Measurements from ENCODE around the gene CST6. TPM values are rescaled to one million over a fixed set of nuclear protein-coding genes. Genes with fewer than 3 reads are reported as not detected.
"Not testable (repeated sequence)": the region's sequence is repeated elsewhere in the genome, so short reads cannot be mapped to it uniquely, and the experiment has no call there.

Gene CST6
- polyA plus RNA-seq, 2 of the 4 experiments (the other 2 are of a cell fraction): not detected

DNA sequence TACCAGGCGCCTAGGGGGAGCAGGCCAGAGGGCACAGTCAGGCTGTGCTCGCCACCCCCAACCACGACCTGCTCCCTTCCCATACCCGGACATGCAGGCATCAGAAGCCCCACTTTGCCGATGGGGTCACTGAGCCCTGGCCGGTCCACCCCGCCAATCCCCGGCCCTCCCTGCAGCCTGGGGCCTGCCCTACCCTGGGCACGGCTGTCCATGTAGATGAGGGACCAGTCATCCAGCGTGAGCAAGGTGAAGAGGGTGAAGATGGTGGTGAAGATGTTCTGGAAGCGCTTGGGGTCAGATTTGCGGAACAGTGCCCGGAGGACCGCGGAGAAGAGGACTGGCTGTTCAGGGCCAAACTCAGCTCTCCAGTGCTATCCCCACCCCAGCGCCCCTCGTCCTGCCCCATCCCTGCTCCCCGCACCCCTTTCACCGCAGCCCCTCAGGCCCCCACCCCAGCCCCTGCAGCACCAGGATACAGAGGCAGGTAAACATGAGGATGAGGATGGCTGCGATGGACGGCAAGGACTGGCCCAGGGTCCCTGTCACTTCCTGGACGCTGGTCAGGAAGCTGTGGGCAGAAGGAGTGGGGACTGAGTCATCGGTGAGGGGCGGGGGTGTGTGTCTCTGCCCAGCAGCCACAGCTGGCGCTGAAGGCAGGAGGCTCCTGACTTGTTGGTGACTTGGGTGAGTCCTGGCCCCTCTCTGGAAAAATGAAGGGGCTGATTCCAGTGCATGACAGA, 9.0 kb downstream of the CST6 start:
- Histone ChIP-seq H3K9me3 (no peaks in the 10 kb centered on the region), H3K27ac (peak overlapping the region; percentile 37 to 77; a peak in 5 of 6 replicates), H3K4me2 (peak overlapping the region; percentile 49), H3K4me1 (peaks cover 12% of the 10 kb centered on the region), H3K4me3 (no peak overlapping the region)
- no peak for FAIRE-seq
- 93% methylated on average over 18 of the region's 25 CpGs for WGBS (ENCODE audit: missing lambda C conversion rate)
- TF ChIP-seq FOSL2 (IDR thresholded peaks at IDR 0.05) (no peak), FOSL2 (CRISPR knock-in tag; IDR thresholded peaks at IDR 0.05) (peak; percentile 71), NFE2L2 (conservative IDR thresholded peaks at IDR 0.05; ENCODE audit: low read length) (no peak)
- peak; percentile 67 to 71 for ATAC-seq
- ChIA-PET POLR2A (interaction anchor here (0.5 to 0.7 kb wide), 2 partner anchors 18 to 19 kb away, joined by 3 to 6 read pairs; partner anchors contain the start of genes BANF1 and EIF1AD), CTCF (interaction anchor here (0.6 to 6.5 kb wide), 5 partner anchors 12 to 1807 kb away, joined by 3 to 188 read pairs (median 20); partner anchors contain the start of gene CST6)
- peak; percentile 59 to 64 for DNase-seq (ENCODE audit: low read depth in 1 of 2, low spot score in 1 of 2)

DNA sequence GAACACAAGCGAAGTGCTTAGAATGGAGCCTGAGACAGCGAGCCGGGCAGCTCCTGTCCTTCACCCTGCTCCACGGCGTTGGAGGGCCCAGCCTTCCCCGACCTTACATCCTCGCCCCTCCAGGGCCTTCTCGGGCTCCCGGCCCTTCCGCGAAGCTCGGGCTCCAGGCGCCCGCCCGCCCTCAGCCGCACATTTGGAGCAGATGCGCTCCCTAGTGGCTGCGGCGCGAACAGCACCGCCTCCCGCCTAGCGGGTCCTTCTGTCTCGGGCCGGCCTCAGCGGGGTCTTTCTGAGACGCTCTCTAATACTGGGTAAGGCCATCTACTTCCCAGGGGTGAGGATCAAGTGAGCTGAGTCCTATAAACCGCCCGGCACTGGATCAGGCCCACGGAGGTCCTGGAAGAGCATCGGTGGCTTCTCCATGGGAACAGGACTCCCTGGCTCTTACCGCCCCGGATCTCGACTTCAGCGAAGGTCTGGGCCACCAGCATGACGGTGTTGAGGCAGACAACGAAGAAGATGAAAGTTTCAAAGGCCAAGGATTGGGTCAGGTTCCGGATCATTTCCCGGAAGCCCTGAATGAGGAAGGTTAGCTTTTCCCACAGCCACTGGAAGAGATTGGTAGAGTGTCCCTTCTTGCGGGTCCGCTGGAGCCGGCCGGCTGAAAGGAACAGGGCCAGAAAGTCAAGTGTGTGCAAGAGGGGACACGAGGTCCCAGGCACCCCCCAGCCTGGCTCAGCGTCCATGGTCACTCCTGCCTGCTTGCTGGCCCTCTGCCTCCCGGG, 10.8 kb downstream of the CST6 start:
- POLR2A ChIA-PET: interaction anchor here (0.5 to 1.0 kb wide), 7 partner anchors 9 to 132 kb away, joined by 3 to 6 read pairs (median 4); partner anchors contain the start of genes CCDC85B and SF3B2

GRCh38 chr11:66023186-66023440, 11.3 kb downstream of the CST6 start:
- DNase-seq (ENCODE audit: low read depth in 1 of 2, low spot score in 1 of 2); H3K27ac ChIP-seq; H3K4me2 ChIP-seq; ATAC-seq; H3K9me3 ChIP-seq; FAIRE-seq; H3K4me3 ChIP-seq: not testable (repeated sequence)
- 82% methylated on average over 5 of the region's 5 CpGs for WGBS (ENCODE audit: missing lambda C conversion rate)
- peaks cover 12% of the 10 kb centered on the region for H3K4me1 ChIP-seq
- CTCF ChIA-PET: interaction anchor here (0.6 to 6.5 kb wide), 32 partner anchors 8 to 607 kb away, joined by 3 to 188 read pairs (median 5); partner anchors contain the start of genes BANF1, CCDC85B, CST6 and FIBP
- POLR2A ChIA-PET: interaction anchor here (0.5 kb wide), 1 partner anchor 22 kb away, joined by 4 read pairs; no protein-coding TSS in a partner anchor

More for the DNA sequence above, 10.8 kb downstream of the CST6 start:
- ATAC-seq: peak; percentile 78 to 92
- 13% methylated on average over 44 of the region's 46 CpGs for WGBS (ENCODE audit: missing lambda C conversion rate)
- TF ChIP-seq CHD4 (IDR thresholded peaks at IDR 0.05; ENCODE audit: borderline replicate concordance) (no peak), KDM5A (IDR thresholded peaks at IDR 0.05) (no peak), MAZ (IDR thresholded peaks at IDR 0.05; ENCODE audit: borderline replicate concordance, low read depth, low read length) (no peak), TP53 (CRISPR knock-in tag; IDR thresholded peaks at IDR 0.05) (no peak), CBX8 (IDR thresholded peaks at IDR 0.05) (no peak), SMC3 (IDR thresholded peaks at IDR 0.05) (peak; percentile 61; the same call in 1 of the 3 replicates), RAD21 (conservative IDR thresholded peaks at IDR 0.05 in 1 of 2, IDR thresholded peaks at IDR 0.05 in 1 of 2) (peak; percentile 72 to 75), FOSB (CRISPR knock-in tag; IDR thresholded peaks at IDR 0.05) (no peak), MAX (IDR thresholded peaks at IDR 0.05) (peak; percentile 62), RARB (CRISPR knock-in tag; IDR thresholded peaks at IDR 0.05) (no peak), RFX5 (IDR thresholded peaks at IDR 0.05) (no peak), ZFP36 (IDR thresholded peaks at IDR 0.05; ENCODE audit: borderline replicate concordance, partially characterized antibody) (no peak), NPAS2 (CRISPR knock-in tag; IDR thresholded peaks at IDR 0.05; ENCODE audit: borderline replicate concordance) (no peak)
- TF ChIP-seq, protein P1, sequence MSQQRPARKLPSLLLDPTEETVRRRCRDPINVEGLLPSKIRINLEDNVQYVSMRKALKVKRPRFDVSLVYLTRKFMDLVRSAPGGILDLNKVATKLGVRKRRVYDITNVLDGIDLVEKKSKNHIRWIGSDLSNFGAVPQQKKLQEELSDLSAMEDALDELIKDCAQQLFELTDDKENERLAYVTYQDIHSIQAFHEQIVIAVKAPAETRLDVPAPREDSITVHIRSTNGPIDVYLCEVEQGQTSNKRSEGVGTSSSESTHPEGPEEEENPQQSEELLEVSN (IDR thresholded peaks at IDR 0.05; ENCODE audit: borderline replicate concordance, low read depth): peak; percentile 55; the same call in 1 of the 2 replicates
- TF ChIP-seq, protein P2, sequence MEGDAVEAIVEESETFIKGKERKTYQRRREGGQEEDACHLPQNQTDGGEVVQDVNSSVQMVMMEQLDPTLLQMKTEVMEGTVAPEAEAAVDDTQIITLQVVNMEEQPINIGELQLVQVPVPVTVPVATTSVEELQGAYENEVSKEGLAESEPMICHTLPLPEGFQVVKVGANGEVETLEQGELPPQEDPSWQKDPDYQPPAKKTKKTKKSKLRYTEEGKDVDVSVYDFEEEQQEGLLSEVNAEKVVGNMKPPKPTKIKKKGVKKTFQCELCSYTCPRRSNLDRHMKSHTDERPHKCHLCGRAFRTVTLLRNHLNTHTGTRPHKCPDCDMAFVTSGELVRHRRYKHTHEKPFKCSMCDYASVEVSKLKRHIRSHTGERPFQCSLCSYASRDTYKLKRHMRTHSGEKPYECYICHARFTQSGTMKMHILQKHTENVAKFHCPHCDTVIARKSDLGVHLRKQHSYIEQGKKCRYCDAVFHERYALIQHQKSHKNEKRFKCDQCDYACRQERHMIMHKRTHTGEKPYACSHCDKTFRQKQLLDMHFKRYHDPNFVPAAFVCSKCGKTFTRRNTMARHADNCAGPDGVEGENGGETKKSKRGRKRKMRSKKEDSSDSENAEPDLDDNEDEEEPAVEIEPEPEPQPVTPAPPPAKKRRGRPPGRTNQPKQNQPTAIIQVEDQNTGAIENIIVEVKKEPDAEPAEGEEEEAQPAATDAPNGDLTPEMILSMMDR (IDR thresholded peaks at IDR 0.05): peak; percentile 84
- TF ChIP-seq, protein P3, sequence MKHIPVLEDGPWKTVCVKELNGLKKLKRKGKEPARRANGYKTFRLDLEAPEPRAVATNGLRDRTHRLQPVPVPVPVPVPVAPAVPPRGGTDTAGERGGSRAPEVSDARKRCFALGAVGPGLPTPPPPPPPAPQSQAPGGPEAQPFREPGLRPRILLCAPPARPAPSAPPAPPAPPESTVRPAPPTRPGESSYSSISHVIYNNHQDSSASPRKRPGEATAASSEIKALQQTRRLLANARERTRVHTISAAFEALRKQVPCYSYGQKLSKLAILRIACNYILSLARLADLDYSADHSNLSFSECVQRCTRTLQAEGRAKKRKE (CRISPR knock-in tag; IDR thresholded peaks at IDR 0.05; ENCODE audit: low read depth): no peak
- FAIRE-seq: no peak
- CTCF ChIA-PET: interaction anchor here (0.6 to 6.5 kb wide), 53 partner anchors 9 to 608 kb away, joined by 3 to 188 read pairs (median 4); partner anchors contain the start of genes BANF1, CCDC85B, CST6 and FIBP
- Histone ChIP-seq H3K4me2 (peak overlapping the region; percentile 82), H3K4me3 (peak overlapping the region; percentile 33), H3K9me3 (no peaks in the 10 kb centered on the region), H3K4me1 (peaks cover 12% of the 10 kb centered on the region), H3K27ac (peak overlapping the region; percentile 50 to 77)
- peak; percentile 72 to 82 for DNase-seq (ENCODE audit: low read depth in 1 of 2, low spot score in 1 of 2)

Data from A549 (cell line).